SHP77 (cell line): ENCODE results near the gene ZNF77.
A peak's percentile ranks its signal among the peaks of the same experiment; 100 is the strongest.
"Not testable (repeated sequence)": the region's sequence is repeated elsewhere in the genome, so short reads cannot be mapped to it uniquely, and the experiment has no call there.

Experiments
- DNase-seq, 2 experiments: peaks; one replicate each; lab custom pipeline; 2025; lab: John Stamatoyannopoulos, UW

Gene ZNF77

DNA sequence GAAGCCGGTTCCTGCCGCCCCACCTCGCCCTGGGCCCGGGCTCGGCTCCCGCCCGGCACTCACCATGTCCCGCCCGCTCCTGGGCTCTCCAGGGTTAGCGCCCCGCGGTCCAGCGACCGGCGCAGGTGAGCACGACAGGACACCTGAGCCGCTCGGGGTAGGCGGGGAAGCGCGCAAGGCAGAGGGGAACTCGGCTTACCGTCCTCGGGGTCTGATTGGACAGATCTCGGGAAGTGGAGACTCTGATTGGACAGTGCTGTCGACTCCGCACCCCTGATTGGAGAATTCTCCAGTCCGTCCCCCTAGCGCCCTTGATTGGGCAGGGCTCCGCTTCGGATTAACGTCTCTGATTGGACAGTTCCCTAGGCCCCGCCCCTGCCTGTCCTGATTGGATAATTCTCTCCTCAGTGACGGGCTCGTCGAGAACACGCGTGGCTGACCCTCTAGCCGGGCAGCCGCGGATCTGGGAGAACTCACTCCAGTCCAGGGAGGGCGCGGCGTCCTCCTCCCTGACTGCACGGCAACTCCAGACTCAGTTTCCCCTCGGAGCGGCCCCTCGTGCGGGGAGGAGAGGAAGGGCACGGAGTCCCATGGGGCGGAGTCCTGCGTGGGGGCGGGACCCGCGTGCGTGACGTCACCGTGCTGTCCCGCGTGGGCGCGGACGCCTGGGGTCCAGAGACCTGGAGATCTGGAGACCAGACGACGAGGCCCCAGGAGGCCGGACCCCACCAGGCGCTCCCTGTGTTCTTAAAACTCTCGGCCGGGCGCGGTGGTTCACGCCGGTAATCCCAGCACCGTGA, at the start of gene ZNF77:
Gene ZNF77 (minus strand): TSS at position 197 of the 800 bp plus-strand sequence. CDS start 131 bp downstream, at position 66.
- peak; percentile 97 to 99 for DNase-seq

DNA sequence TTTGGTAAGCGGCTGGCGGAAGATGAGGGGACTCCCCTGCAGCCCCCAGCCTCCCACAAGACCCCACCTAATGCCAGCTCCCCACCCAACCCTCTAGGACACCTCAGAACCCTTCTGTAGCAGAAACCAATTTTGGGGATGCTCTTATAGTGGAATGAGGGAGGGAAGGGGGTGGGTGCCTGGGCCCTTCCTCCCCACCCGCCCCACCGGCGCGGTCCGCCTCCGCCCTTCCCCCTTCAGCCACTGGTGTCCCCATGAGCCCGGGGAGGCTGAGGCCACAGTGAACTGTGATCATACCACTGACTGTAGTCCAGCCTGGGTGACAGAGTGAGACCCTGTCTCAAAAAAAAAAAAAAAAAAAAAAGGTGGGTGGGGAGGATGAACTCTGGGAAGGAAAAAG, 48.8 kb upstream of the ZNF77 start:
- no peak for DNase-seq

DNA sequence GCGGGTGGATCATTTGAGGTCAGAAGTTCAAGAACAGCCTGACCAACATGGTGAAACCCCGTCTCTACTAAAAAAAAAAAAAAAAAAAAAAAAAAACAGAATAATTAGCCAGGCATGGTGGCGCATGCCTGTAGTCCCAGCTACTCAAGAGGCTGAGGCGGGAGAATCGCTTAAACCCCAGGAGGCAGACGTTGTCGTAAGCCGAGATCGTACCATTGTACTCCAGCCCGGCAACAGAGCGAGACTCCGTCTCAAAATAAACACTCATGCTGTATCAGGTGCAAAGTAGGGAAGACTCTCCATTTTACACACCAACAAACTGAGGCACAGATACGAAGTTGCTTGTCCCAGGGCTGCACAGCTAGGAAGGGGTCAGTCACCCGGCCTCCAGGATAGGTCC, 48.2 kb upstream of the ZNF77 start:
- no peak for DNase-seq

DNA sequence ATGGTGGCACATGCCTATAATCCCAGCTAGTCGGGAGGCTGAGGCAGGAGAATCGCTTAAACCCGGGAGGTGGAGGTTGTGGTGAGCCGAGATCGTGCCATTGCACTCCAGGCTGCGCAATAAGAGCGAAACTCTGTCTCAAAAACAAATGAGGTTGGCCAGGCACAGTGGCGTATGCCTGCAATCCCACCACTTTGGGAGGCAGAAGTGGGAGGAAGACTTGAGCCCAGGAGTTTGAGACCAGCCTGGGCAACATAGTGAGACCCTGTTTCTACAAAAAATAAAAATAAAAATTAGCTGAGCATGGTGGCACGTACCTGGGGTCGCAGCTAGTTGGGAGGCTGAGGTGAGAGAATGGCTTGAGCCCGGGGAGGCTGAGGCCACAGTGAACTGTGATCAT, 47.6 kb upstream of the ZNF77 start:
- DNase-seq, result not testable (repeated sequence)

DNA sequence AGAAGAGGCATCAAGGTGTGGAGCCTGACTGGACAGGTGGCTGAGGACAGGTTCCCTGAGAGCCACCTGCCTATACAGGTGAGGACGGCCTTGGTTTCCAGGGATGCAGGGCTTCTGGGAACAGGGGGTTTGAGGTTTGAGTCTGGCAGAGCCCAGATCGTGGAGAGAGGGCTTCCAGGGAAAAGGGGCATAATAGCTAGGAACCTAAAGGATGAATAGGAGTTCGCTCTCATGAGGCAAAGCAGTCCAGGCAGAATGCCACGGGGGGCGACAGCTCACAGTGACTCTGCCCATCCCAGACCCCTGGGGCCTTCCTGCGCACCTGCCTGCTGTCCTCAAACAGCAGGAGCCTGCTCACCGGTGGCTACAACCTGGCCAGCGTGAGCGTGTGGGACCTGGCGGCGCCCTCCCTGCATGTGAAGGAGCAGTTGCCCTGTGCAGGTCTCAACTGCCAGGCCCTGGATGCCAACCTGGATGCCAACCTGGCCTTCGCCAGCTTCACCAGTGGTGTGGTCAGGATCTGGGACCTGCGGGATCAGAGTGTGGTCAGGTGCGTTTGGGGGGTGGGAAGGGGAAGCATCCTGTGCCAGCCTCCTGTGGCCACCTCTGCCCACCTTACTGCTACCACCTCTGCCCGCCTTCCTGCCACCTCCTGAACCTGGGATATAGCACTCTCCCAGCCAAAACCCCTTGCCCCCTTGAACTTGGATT, 44.6 kb upstream of the ZNF77 start:
- no peak for DNase-seq

DNA sequence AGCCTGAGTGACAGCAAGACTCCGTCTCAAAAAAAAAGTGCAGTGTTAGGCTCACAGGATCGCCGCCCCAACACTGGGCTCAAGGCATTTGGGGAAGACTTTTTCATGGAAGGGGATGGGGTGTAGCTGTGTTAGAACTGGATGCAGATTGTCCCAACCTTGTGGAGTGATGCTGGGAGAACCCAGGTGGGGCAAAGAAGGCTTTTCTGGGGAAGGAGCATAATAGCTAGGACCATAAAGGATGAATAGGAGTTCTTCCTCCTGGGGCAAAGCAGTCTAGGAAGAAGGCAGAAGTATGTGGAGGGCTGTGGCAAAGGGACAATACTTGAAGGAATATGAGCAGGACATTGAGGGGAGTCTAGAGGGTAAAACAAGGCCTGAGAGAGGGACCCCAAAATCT, 43.8 kb upstream of the ZNF77 start:
- DNase-seq, result no peak

DNA sequence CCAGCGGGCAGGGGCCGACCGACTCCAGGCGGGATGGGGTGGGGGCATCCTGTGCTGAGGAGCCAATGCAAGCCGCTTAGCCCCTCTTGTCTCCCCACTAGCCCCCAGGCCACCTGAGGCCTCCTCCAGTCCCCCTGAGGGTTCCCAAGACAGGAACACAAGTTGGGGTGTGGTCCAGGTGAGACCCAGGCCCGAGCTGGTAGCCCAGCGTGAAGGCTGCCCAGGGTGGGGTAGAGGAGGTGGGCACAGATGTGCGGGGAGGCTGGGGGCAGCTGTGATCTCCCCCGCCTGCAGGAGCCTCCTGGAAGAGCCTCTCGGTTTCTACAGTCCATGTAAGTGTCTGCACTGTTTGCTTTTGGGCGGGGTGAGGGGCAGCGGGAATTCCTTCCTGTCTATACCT, 43.0 kb upstream of the ZNF77 start:
- no peak for DNase-seq

DNA sequence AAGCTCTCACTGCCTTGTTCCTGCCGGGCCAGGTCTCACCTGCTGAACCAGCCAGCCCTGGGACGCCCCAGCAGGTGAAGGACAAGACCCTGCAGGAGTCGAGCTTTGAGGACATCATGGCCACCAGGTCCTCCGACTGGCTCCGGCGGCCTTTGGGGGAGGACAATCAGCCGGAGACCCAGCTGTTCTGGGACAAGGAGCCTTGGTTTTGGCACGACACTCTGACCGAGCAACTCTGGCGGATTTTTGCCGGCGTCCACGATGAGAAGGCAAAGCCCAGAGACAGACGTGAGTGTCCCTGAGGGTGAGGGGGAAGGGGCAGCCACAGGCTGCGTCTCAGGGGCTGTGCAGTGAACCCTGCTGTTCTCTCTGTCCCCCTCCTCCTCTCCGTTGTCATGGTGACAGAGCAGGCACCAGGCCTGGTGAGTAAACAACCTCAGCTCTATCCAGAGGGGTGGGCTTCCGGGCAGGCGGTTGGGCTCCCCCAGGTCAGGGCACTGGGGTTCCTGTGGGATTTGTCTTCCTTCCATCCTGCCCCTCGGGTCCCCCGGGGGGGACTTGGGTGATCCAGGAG, 42.3 kb upstream of the ZNF77 start:
- peak; percentile 23 to 28 for DNase-seq

DNA sequence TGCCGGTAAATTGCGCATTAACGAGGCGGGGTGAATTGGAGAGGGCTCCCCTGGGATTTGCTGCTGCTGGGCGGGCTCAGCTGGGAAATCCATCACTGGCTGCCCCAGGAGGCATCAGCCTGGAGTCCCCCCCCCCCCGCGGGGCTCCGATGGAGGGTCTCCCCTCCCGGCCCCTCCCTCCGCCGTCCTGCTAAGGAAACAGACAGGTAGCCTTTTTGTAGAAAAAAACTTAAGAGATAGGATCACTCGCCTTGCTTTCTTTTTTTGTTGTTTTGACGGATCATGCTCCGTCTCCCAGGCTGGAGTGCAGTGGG, 39.4 kb upstream of the ZNF77 start:
- no peak for DNase-seq

DNA sequence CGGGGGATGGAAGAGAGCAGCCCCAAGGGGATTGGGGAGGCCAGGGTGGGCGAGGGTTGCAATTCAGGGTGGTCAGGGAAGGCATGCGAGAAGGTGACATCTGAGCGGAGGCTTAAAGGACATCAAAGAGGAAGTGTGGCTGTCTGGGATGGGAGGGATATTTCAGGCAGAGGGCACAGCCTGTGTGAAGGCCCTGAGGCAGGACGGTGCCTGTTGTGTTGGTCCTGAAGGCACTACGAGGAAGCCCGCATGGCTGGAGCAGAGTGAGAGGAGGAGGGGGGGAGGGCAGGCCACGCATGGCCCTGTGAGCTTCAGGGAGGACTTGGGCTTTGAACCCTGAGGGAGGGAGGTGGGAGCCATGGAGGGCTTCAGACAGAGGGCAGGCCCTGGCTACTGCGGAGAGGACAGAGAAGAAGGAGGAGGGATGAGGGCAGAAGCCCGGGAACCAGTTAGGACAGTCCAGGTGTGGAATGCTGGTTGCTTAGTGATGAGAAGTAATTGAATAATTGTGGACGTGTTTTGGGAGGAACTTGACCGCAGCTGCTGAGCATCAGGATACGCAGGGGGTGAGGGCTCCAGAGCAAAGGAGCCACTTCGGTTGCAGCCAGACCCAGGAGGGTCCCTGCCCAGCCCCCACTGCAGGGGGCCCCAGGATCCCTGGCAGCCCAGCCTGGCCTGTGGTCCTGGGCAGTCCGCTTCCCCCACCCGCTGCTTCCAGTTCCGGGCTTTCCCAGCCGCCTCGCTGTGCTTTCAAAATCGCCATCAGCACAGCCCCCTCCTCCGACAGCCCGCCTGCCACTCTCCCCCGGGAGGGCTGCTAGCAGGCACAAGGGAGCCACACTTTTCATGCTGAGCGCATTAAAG, 38.8 kb upstream of the ZNF77 start:
- DNase-seq, result peak; percentile 37 to 60

DNA sequence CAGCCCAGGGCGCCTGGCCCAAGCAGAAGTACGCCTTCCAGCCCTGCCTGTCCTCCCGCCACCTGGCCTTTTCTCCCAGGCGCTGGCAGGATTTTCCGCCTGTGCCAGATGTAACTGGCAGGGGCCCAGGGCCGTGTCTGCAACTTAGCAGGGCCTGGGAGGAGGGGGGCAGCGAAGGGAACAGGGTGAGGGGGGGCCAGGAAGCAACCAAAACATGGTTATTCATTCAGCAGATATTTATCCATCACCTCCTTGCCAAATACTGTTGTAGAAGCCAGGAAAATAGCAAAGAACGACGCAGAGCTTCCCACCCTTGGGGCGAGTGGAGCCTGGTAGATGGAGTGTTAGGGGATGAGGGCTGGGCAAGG, 38.2 kb upstream of the ZNF77 start:
- DNase-seq, result peak; percentile 72 to 76

DNA sequence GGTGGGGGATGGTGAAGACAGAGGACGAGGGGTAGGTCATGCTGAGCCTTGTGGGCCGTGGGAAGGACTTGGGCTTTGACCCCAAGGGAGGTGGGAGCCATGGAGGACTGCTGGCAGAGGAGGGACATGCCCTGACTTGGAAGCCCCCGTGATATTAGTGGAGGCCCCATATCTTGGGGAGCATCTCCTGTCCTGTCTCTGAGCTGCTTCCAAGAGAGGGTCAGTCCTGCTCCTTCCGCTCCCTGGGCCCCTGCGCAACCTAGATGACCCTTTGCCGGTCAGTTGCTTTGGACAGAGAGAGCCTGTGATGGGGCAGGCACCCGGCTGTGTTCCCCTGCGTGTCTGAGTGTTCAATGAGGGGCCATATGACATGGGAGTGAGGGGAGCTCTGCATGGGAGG, 37.8 kb upstream of the ZNF77 start:
- DNase-seq, result no peak

DNA sequence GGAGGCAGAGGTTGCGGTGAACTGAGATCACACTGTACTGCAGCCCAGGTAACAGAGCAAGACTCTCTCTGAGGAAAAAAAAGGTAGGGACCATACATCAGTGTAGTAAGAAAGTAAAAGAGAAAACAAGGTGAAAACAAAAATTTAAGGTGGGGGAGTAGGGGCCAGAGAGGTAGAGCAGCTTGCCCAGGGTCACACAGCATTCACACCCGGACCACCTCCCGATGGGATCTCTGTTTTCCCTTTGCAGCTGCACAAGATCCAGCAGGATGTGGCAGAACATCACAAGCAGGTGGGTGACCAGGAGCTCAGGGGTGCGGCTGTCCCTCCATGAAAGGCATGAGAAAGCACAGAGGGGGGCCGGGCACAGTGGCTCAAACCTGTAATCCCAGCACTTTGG, 37.1 kb upstream of the ZNF77 start:
- DNase-seq, result no peak

DNA sequence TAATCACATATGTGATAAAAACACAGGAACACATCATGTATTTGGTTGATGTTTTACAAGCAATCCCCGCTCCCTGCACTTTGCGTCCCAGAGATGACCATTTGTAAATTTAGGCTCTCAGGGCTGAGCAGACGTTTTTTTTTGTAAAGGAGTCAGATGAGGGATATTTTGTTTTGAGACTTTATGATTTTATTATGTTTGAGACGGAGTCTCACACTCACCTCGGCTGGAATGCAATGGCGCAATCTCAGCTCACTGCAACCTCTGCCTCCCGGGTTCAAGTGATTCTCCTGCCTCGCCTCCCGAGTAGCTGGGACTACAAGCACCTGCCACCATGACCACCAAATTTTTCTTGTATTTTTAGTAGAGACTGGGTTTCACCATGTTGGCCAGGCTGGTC, 34.0 kb upstream of the ZNF77 start:
- no peak for DNase-seq

DNA sequence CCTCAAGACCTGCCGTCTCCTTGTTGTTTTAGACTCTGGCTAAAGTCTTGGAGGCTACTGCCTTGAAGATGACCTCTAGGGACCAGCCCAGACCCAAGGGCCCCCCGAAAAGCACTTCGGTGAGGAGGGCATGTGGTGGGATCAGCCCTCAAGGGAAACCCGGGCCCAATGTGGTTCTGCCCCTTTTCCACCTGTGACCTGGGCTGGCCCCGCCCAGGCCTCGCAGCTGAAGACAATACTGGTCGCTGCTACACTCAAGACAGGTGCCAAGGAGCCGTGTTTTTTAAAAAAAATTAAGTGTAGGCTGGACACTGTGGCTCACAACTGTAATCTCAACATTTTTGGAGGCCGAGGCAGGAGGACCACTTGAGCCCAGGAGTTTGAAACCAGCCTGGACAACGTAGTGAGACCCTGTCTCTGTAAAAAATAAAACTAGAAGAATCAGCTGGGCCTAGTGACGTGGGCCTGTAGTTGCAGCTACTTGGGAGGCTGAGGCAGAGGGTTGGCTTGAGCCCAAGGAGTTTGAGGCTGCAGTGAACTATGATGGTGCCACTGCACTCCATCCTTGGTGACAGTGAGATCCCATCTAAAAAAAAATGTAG, 33.5 kb upstream of the ZNF77 start:
- no peak for DNase-seq

DNA sequence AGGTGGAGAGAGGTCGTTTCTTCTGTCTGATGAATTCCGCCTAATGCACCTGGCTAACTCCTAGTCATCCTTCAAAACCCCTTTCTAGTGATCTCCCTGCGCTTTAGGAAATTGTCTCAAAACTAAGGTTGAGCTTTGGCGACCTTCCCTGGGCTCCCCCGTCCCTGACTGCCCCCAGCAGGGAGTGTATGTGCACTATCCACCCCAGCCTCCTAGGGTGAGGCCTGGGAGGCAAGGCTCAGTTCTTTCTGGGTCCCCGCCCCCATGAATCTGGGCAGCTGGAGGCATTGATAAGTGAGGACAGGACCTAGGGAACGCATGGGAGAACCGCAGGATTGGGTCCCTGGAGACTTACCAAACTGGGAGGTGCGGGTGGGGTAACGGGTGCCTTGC, 33.0 kb upstream of the ZNF77 start:
- no peak for DNase-seq

DNA sequence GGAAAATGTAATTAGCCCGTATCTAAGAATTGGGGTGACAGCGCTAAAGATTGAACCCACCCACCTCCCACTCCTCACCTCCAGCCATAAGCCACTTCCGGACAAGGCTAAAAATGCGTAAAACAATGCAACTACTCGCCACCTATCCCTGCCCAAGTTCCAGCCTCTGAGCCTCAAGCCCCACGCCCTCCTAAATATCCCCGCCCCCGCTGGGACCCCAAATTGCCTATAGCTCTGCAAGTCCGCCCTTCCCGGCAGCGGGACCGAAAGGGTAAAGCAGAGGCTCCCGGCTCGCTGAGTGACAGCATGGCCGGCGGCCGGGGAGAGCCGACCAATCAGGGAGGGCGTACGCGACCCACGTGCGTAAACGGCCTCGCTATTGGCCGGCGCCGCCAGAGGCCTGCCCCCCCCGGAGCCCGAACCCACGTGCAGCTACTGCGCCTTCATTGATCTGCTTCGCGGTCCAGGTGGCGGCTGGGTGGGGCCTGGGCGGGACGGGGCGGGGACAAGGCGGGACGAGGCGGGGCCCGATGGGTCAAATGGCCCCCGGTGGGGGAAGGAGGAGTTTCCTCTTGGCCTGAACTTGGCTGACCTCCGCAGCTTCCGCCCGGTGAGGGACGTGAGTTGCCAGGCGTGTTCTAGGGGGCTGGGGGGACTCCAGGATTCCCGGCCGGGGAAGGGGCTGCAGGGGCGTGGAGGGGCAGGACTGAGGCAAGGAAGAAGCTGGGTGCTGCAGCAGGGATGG, 32.4 kb upstream of the ZNF77 start, which contains the start of gene TLE6:
Gene TLE6 (plus strand): TSS at position 564 of the 745 bp plus-strand sequence. CDS start 670 bp downstream, outside the sequence.
- peak; percentile 93 to 95 for DNase-seq

DNA sequence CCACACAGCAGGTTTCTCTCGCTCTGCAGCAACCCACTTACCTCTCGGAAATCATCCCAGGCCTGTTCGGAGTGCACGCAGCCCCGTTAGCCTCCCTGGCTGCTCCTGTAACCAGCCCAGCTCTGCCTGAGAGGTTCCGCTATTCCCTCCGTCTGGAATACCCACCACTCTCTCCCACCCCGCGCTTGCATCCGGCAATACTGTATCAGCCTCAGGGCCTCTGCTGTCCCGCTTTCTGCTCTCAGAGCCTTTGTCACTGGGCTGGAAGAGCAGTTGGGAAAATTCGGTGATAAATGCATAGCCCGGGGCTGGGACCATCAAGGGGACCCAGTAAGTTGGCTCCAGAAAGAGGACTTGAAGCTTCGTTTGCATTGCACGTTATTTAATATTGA, 31.8 kb upstream of the ZNF77 start:
- DNase-seq, result no peak

DNA sequence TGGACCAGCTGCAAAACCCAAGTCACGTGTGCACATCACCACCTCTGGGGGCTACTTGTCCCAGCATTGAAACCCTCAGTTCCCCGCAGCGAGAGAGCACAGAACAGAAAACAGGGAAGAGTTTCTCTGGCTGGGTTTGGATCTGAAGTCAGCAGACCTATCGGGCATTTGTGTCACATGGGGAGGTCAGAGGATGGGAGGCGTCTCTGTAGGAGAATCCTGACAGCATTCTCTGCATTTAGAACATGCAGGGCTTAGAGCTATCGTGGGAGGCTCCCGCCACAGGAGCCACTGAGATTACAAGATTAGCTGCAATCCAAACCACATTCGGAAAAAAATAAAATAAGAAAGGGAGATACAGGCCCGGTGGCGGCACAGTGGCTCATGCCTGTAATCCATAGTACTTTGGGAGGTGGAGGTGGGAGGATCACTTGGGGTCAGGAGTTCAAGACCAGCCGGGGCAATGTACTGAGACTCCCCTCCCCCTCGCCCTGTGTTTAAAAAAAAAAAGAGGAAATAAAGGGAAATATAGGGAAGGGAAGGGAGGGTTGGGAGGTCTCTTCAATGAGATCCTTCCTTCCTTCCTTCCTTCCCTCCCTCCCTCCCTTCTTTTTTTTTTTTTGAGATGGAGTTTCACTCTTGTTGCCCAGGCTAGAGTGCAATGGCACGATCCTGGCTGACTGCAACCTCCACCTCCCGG, 29.7 kb upstream of the ZNF77 start:
- DNase-seq, result no peak

DNA sequence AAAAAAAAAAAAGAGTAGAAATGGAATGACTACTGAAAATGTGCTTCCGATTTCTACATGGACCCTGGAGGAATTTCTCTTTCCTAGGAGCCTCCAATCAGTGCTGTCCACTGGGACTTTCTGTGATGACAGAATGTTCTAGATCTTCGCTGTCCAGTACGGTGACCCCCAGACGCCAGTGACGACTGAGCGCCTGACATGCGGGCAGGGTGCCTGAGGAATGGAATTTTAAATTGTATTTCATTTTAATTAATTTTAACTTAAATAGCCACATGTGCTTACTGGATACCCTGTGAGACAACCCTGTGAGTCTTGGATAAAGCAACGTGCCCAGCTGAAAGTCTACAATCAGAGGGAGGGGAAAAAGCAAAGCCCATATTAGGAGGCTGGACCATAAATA, 28.5 kb upstream of the ZNF77 start:
- no peak for DNase-seq
